Body of pancreas (tissue), 4 donors: ENCODE results near the gene NAIF1.

Experiments used
- POLR2A ChIP-seq, 3 donors: fragments of 450-650 bp; IDR thresholded peaks; one replicate each; pipeline ENCODE4 v1.6.1; 2016; ENCODE audit warnings: antibody characterized with exemption in 3 of 3, mild to moderate bottlenecking in 2 of 3
- TF ChIP-seq, protein P1 (sequence below), 7 experiments: fragments of 450-650 bp in 4 of 7; fragments of 200-600 bp in 3 of 7; sonication (generic) in 3 of 7; IDR thresholded peaks; one replicate each; pipeline ENCODE4 v1.5.1; 2016 to 2019; ENCODE audit warnings: antibody characterized with exemption in 7 of 7

DNA sequence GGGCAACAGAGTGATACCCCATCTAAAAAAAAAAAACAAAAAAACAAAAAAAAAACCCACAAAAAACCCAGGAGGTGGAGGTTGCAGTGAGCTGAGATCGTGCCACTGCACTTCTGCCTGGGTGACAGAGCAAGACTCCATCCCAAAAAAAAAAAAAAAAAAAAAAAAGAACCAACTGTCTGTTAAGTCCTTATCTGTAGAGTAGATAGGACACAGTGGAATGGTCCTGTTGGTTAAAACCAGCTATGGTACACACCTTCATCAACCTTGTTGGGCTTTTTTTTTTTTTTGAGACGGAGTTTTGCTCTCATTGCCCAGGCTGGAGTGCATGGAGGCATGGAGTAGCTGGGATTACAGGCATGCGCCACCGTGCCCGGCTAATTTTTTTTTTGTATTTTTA is 13.1 kb upstream of the NAIF1 start:
- TF ChIP-seq, protein P1, sequence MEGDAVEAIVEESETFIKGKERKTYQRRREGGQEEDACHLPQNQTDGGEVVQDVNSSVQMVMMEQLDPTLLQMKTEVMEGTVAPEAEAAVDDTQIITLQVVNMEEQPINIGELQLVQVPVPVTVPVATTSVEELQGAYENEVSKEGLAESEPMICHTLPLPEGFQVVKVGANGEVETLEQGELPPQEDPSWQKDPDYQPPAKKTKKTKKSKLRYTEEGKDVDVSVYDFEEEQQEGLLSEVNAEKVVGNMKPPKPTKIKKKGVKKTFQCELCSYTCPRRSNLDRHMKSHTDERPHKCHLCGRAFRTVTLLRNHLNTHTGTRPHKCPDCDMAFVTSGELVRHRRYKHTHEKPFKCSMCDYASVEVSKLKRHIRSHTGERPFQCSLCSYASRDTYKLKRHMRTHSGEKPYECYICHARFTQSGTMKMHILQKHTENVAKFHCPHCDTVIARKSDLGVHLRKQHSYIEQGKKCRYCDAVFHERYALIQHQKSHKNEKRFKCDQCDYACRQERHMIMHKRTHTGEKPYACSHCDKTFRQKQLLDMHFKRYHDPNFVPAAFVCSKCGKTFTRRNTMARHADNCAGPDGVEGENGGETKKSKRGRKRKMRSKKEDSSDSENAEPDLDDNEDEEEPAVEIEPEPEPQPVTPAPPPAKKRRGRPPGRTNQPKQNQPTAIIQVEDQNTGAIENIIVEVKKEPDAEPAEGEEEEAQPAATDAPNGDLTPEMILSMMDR (IDR thresholded peaks at IDR 0.05): no peak
- TF ChIP-seq POLR2A (IDR thresholded peaks at IDR 0.05): no peak
